A204.1 (cell line): ENCODE data around the gene MARS1.

Experiments
- FAIRE-seq: peaks from 2 replicates; lab custom pipeline; 2012; peaks lifted over from hg19 to GRCh38; lab: Jason Lieb, UNC

Gene MARS1

DNA sequence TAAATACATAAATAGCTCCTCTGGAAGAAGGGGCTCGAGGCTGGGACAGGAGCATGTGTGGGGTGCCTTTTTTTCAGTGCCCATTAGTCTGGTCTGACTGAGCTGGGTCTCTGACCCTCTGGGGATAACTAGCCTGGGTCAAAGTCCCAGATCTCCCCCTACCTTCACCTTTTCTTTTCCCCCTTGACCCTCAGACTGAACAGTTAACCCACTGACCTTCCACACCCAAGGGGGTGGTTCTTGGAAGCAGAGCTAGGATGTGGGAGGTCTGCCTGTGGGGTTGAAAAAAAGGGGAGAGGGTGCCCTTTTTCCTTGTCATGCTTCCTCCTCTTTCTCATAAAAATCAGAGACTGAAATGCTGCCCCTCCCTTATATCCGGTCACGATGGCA lies 29.2 kb upstream of the MARS1 start:
- FAIRE-seq: no peak

DNA sequence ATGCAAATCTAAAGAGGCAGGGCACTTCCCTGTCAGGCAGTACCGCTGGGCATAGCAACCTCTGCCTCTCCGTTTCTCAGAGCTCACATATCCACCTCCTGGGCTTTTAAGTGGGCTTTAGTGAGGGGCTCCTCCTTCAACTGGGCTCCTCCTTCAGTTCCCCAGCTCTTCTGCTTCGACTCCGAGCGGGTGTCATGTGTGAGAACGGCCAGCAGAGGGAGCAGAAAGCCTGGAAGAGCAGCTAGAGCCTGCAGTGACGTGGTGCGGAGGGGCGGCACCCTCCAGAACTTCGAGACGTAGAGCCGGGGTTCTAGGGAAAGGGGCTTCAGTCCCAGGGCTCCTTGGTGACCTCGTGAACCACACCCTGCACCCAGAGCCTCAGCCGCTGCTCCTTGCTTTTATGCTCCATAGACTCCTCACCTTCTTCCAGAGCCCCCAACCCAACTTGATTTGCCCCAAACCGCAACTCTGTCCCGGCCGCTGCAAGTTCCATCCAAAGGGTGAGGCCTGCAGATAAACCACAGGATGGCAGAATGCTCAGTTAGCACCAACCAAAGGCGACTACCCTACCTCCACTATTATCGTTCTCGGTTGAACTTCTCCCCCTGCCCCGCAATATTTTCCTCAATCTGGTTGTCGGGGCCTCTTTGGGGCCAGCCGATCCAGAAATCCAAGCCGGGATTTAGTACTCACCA lies 28.7 kb upstream of the MARS1 start:
- no peak for FAIRE-seq

DNA sequence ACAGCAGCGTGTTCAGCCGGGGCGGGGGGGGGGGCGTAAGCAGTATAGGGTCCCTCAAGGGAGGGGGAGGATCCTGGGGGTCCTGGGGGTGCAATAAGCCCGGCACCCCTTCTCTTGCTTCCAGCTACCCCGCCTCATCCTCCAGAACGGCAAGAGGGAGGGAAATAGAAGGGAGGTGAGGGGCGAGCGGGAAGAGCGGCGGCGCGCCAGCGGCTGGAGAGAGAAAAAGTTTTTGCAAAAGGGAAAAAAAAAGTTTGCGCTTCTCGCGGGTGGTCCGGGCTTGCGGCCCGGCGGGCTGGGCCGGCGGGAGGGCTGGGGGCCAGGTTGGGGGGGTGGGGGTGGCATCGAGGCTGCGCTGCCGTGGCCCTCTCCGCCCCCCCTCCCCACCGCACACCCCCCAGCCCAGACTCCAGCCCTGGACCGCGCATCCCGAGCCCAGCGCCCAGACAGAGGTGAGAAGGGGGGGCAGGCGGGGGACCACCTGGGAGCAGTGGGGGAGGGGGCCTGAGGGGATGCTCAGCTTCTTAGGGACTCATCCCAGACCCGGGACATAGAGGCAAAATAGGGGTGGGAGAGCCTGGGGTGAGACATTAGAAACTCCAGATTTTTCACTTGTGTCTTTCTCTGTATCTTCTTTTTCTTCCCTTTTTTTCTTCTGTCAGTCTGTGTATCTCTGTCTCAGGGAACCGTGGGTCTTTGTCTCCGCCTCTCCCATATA lies 28.0 kb upstream of the MARS1 start, which contains the start of gene GLI1:
Gene GLI1, plus strand, starts transcription at position 36 of the 718 bp plus-strand sequence. CDS start 3,907 bp downstream, outside the sequence.
- no peak for FAIRE-seq

DNA sequence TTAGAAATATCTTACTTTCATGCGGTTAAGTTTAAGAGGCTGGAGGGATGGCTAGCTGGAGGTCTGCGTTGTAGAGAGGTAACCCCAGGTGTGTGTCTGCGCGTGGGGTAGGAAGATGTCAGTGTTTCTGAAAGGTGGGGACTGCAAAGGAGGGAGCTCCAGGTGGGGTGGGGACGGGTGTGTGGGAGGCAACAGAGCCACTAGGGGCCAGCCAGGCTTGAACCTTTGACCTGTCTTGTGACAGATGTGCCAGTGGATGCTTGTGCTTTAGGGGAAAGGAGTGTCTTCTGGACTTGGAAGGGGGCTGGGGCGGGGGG lies 27.4 kb upstream of the MARS1 start:
- no peak for FAIRE-seq

DNA sequence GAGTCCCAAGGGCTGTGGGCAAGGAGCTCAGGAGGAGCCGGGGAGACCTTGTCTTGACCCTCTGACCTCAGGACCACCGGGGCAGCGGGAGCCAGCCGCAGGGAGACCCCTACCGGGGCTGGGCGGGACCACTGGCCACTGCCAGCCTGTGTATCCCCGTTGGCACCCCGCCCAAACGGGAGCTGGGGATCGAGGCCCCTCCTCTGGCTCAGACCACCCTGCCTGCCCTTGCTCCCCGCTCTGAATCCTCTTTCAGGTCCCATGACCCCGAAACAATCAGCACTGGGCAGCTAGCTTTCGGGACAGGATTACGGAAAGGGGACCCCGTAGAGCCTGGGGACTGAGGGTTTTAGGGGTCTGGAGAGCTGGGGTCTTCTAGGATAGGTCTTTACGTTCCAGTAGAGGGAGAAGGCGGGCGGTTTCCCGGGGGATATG lies 27.0 kb upstream of the MARS1 start:
- FAIRE-seq: no peak

DNA sequence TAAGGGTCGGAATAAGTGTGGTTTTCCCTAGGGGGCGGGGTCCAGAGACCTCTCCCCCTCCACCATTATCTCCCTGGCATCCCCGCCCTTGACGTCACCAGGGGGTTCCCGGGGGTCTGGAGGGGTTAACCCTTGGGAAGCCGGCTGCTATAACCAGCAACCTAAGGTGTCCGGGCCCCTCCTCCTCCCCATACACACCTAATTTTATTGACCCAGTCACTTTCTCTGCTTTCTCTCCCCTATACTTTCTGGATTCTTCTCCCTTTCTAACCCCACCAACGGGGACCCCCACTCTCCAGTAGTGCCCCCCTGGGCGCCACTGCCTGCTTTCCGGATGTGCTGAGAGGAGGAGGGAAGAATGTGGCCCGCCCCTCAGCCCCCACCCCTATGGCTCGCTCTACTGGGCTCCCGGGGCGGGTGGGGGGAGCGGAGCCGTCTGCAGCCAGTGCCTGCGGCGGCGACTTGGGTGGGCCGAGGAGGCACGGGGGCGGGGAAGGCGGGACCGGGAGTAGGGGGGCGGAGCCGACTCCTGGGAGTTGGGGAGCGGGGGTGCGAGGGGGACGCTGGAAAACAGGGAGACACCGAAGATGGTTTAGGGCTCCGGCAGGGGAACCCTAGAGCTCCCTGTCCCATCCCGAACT lies 26.5 kb upstream of the MARS1 start:
- no peak for FAIRE-seq

DNA sequence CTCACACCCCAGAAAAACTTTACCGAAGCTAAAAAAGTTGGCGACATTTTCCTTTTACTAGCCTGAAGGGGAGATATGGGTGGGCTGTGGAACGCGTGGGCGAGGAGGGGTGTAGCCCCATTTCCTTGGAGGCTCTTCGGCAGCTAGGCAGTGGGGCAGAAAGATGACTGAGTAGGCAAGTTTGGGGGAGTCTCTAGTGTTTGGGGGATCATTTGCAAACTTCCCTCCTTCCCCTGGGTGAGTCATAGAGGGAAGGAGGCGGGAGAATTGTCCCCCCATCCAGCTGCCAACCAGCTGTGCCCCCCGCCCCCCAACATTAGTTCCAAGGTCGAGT lies 26.0 kb upstream of the MARS1 start:
- FAIRE-seq: no peak

DNA sequence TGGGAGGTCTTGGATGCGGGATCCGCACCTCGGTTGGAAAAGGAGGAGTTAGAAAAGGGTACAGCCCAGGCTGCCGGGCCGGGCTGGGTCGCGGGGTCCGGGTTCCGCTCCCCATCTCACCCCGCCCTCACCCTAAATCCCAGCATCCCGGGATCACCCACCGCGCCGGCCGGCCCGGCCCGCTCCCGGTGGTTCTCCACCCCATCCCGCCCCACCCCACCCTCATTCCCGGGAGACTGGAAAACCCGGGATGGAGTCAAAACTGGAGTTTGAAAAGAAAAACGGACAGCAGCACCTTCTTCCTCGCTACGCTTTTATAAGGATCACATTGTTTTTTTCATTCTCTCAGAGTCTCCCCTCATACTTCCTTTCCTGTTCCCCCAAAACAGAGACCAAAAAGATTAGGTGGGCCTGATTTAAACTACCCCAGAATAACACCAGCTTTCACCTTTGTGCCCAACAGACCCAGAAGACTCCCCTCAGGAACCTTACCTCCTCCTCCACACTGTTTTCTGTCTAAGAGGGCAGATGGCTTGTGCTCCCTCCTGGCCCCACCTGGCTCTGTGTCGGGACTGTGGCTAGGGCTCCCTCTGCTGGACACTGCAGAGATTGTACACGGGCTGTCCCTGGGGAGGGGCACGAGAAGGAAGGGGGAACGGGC lies 25.5 kb upstream of the MARS1 start:
- no peak for FAIRE-seq

DNA sequence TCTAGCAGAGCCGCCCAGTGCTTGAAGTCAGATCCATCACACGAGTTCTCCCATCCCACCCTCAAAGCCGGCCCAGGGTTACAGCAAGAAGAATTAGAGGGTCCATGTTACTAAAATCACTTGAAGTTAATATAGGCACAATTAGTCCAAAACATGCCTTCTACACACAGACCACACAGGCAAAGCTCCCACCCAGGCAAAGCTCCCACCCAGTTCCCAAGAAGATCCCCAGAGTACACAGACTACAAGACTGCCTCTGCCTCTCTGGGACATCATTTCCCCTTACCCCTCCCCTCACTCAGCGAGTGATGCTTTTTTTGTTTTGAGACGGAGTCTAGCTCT lies 25.0 kb upstream of the MARS1 start:
- no peak for FAIRE-seq

DNA sequence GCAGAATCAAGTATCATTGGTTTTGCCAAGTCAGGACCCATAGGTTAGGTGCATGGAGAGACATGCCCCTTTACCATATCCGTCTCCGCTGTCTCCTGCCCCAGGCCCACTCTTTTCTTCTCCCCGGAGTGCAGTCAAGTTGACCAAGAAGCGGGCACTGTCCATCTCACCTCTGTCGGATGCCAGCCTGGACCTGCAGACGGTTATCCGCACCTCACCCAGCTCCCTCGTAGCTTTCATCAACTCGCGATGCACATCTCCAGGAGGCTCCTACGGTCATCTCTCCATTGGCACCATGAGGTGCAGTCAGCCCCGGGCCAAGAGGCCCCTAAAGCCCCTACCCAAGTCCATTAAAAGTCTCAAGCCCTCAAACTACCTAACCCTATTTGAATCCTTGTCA lies 23.3 kb upstream of the MARS1 start:
- FAIRE-seq: no peak

DNA sequence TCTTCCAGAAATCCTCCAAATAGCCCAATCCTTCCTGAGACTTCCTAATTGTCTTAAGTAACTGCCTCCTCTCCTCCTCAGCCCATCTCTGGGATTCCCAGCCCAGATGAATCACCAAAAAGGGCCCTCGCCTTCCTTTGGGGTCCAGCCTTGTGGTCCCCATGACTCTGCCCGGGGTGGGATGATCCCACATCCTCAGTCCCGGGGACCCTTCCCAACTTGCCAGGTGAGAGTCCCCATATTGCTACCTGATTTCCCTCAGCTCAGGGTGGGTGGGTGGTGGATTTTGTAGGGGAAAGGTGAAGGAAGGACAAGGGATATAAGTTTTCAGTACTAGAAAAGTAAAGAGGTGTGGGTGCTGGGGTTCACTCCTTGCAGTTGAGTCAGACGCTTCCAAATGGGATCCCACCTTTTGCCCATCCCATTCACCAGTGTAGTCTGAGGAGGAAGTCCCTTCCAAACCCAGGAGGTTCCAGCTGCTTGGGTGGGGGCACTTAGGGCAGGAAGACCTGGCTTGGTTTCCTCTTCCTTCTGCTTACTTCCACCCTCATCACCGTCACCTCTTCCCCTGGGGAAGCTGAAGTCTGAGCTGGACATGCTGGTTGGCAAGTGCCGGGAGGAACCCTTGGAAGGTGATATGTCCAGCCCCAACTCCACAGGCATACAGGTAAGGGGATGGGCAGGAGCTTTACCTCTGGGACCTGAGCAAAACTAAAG lies 22.7 kb upstream of the MARS1 start:
- FAIRE-seq: no peak

DNA sequence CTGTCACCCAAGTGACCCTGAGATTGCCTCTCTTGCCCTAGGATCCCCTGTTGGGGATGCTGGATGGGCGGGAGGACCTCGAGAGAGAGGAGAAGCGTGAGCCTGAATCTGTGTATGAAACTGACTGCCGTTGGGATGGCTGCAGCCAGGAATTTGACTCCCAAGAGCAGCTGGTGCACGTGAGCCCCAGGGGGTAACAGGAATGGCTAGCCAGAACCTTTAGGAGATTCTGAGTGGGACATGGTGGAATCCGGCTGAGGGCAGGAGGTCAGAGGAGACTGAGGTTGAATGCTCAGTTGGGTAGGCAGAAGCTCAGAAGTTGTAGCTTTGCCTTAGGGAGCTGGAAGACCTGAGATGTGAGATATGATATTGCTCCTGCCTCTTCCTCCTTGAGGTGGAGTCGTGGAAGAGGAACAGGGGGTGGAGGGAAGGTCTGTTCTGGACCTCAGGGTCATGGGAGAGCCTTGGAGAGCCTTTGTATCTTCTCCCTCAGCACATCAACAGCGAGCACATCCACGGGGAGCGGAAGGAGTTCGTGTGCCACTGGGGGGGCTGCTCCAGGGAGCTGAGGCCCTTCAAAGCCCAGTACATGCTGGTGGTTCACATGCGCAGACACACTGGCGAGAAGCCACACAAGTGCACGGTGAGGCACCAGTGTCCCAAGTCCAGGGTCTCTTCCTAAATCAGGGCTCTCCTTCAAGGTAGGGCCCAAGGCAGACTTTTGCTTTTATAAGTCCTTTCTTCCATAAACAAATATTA lies 21.9 kb upstream of the MARS1 start:
- no peak for FAIRE-seq

DNA sequence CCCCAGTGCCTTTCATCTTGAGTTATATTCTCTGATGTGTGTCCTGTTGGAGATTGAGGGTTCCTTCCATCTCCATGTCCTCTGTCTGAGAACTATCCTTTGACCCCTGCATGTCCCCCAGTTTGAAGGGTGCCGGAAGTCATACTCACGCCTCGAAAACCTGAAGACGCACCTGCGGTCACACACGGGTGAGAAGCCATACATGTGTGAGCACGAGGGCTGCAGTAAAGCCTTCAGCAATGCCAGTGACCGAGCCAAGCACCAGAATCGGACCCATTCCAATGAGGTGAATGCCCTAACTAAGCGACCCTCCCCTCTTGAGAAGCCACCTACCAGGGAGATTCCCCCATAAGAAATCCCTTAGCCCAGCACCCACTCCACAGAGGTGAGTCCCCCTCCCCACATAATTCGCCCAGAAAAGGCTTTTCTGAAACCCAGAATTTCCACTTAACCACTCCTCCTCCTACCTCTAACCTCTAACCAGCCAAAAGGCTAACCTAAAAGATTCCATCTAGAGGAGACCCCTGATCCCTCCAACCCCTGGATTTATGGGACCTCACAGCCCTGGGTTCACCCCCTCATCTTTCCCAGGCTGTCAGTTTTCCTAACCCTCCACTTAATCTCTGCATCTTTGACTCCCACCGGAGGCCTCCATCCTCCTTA lies 20.5 kb upstream of the MARS1 start:
- no peak for FAIRE-seq

DNA sequence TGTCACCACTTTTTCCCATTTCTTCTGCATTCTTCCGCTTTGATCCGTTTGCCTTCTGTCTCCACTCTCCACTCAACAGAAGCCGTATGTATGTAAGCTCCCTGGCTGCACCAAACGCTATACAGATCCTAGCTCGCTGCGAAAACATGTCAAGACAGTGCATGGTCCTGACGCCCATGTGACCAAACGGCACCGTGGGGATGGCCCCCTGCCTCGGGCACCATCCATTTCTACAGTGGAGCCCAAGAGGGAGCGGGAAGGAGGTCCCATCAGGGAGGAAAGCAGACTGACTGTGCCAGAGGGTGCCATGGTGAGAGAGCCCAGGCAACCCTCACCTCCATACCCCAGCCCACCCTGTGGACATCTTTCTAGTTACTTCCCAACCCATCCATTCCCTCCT lies 20.0 kb upstream of the MARS1 start:
- no peak for FAIRE-seq

DNA sequence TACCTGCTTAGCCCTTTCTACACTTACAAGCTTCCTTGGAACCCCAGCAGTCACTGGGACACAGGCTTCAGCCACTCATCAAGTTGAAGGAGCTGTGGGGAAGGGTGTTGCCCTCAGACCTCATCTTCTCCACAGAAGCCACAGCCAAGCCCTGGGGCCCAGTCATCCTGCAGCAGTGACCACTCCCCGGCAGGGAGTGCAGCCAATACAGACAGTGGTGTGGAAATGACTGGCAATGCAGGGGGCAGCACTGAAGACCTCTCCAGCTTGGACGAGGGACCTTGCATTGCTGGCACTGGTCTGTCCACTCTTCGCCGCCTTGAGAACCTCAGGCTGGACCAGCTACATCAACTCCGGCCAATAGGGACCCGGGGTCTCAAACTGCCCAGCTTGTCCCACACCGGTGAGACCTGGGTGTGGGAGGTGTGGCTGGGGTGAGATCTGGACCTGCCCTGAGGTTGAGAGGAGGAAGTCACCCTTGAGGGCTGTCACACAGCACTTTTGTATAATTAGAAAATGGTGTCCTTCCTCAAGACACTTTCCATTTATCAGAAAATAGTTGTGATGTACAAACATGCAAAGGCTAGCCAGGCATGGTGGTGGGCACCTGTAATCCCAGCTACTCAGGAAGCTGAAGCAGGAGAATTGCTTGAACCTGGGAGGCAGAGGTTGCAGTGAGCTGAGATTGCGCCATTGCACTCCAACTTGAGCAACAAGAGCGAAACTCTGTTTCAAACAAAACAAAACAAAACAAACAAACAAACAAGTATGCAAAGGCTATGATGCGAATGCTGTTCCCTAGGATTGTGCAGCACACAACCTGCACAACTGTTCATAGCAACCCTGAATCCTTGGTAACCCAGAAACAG lies 18.3 kb upstream of the MARS1 start:
- FAIRE-seq: no peak

DNA sequence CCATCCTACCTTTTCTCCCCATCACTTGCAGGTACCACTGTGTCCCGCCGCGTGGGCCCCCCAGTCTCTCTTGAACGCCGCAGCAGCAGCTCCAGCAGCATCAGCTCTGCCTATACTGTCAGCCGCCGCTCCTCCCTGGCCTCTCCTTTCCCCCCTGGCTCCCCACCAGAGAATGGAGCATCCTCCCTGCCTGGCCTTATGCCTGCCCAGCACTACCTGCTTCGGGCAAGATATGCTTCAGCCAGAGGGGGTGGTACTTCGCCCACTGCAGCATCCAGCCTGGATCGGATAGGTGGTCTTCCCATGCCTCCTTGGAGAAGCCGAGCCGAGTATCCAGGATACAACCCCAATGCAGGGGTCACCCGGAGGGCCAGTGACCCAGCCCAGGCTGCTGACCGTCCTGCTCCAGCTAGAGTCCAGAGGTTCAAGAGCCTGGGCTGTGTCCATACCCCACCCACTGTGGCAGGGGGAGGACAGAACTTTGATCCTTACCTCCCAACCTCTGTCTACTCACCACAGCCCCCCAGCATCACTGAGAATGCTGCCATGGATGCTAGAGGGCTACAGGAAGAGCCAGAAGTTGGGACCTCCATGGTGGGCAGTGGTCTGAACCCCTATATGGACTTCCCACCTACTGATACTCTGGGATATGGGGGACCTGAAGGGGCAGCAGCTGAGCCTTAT lies 17.4 kb upstream of the MARS1 start:
- no peak for FAIRE-seq

DNA sequence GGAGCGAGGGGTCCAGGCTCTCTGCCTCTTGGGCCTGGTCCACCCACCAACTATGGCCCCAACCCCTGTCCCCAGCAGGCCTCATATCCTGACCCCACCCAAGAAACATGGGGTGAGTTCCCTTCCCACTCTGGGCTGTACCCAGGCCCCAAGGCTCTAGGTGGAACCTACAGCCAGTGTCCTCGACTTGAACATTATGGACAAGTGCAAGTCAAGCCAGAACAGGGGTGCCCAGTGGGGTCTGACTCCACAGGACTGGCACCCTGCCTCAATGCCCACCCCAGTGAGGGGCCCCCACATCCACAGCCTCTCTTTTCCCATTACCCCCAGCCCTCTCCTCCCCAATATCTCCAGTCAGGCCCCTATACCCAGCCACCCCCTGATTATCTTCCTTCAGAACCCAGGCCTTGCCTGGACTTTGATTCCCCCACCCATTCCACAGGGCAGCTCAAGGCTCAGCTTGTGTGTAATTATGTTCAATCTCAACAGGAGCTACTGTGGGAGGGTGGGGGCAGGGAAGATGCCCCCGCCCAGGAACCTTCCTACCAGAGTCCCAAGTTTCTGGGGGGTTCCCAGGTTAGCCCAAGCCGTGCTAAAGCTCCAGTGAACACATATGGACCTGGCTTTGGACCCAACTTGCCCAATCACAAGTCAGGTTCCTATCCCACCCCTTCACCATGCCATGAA lies 16.8 kb upstream of the MARS1 start:
- no peak for FAIRE-seq

DNA sequence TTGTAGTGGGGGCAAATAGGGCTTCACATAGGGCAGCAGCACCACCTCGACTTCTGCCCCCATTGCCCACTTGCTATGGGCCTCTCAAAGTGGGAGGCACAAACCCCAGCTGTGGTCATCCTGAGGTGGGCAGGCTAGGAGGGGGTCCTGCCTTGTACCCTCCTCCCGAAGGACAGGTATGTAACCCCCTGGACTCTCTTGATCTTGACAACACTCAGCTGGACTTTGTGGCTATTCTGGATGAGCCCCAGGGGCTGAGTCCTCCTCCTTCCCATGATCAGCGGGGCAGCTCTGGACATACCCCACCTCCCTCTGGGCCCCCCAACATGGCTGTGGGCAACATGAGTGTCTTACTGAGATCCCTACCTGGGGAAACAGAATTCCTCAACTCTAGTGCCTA lies 16.2 kb upstream of the MARS1 start:
- no peak for FAIRE-seq

DNA sequence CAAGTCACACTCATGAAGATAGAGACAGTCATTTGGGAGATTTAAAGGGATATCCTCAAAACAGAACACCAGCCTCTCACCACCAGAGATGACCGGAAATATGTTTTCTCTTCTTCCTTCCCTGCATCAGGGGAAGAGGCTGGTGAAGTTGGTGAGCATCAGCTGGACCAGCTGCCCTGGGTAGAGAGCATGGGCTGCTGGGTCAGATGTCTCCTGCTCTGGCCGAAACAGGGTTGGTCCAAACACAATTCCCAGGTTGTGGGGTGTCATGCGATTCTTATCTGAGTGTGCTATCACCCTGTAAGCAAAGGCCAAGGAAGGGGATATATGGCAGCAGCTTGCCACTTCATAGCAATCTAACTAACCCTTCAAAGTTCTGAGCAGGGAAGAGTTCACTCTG lies 15.5 kb upstream of the MARS1 start:
- no peak for FAIRE-seq
